OCI-LY7 (cell line): ENCODE results near the gene ADAMTS16. TPM values are rescaled to one million over a fixed set of nuclear protein-coding genes. Genes with fewer than 3 reads are reported as not detected.

ENCODE experiments used
- BruUV-seq: library from RNA; stranded (reverse); fragments of 400-500 nt; replicated peaks from 2 replicates; lab custom pipeline; 2021; lab: Mats Ljungman, UMichigan
- CTCF ChIA-PET: fragments of 300-600 bp; sonication (Branson Sonifier 250); formaldehyde crosslinking; loops from one replicate; lab custom pipeline; 2022; ENCODE audit warnings: antibody characterized with exemption; ENCODE audit not compliant: unreplicated experiment; lab: Charles Lee
- POLR2A ChIA-PET: fragments of 300-600 bp; sonication (Branson Sonifier 250); formaldehyde crosslinking; loops from one replicate; lab custom pipeline; 2022; ENCODE audit warnings: antibody characterized with exemption; lab: Charles Lee
- DNase-seq: peaks from one replicate; pipeline ENCODE4 v3.0.0-alpha.2; 2015; ENCODE audit warnings: low spot score
- H2AFZ ChIP-seq: fragments of 200-600 bp; sonication (generic), shearing (Covaris generic); 2 replicates; pipeline ENCODE4 v1.6.1; 2014; ENCODE audit warnings: mild to moderate bottlenecking, antibody characterized with exemption, low read length, moderate library complexity
- H3K27ac ChIP-seq: fragments of 200-600 bp; sonication (generic); 2 replicates; pipeline ENCODE4 v1.5.1; 2014; ENCODE audit warnings: mixed run types, low read depth, mild to moderate bottlenecking, moderate library complexity, low read length, inconsistent platforms; ENCODE audit not compliant: poor library complexity, severe bottlenecking
- H3K36me3 ChIP-seq: fragments of 200-600 bp; sonication (generic); 2 replicates; pipeline ENCODE4 v1.6.1; 2014; ENCODE audit warnings: mild to moderate bottlenecking, antibody characterized with exemption, low read length, moderate library complexity, mixed read lengths; ENCODE audit not compliant: insufficient read depth
- H3K4me1 ChIP-seq: fragments of 200-600 bp; sonication (generic); 2 replicates; pipeline ENCODE4 v1.5.1; 2014; ENCODE audit warnings: mild to moderate bottlenecking, low read length; ENCODE audit not compliant: insufficient read depth, poor library complexity, severe bottlenecking
- H3K4me2 ChIP-seq: fragments of 200-600 bp; sonication (generic); 2 replicates; pipeline ENCODE4 v1.6.1; 2014; ENCODE audit warnings: mild to moderate bottlenecking, low read length
- H3K4me3 ChIP-seq: fragments of 200-600 bp; sonication (generic); 2 replicates; pipeline ENCODE4 v1.5.1; 2014; ENCODE audit warnings: mild to moderate bottlenecking, low read depth, low read length; ENCODE audit not compliant: poor library complexity, severe bottlenecking
- H3K79me2 ChIP-seq: fragments of 200-600 bp; sonication (generic); 2 replicates; pipeline ENCODE4 v1.6.1; 2016; ENCODE audit warnings: low read depth, mild to moderate bottlenecking, low read length, moderate library complexity, mixed read lengths; ENCODE audit not compliant: insufficient read depth
- H3K9me2 ChIP-seq: fragments of 200-600 bp; sonication (generic); 2 replicates; pipeline ENCODE4 v1.6.1; 2016; ENCODE audit warnings: mild to moderate bottlenecking, low read length, mixed read lengths; ENCODE audit not compliant: insufficient read depth
- H3K9me3 ChIP-seq: fragments of 200-600 bp; sonication (generic); 2 replicates; pipeline ENCODE4 v1.6.1; 2014; ENCODE audit warnings: mild to moderate bottlenecking, mixed run types, low read length, mixed read lengths
- H4K20me1 ChIP-seq: fragments of 200-600 bp; sonication (generic); 2 replicates; pipeline ENCODE4 v1.6.1; 2014; ENCODE audit warnings: mild to moderate bottlenecking, antibody characterized with exemption, low read length, moderate library complexity, mixed read lengths; ENCODE audit not compliant: insufficient read depth
- EZH2phosphoT487 ChIP-seq: fragments of 200-600 bp; sonication (generic); IDR thresholded peaks from 2 replicates; pipeline ENCODE4 v1.6.1; 2018; ENCODE audit warnings: low read depth, borderline replicate concordance, mild to moderate bottlenecking, mixed run types, antibody characterized with exemption, low read length, moderate library complexity, mixed read lengths
- intact Hi-C: fragments of 100-400 bp; cut with micrococcal nuclease; formaldehyde crosslinking; loops from one replicate; pipeline ENCODE4 v1.10.0; 2022; ENCODE audit not compliant: unreplicated experiment
- total RNA-seq, 2 experiments: library from RNA; depleted of rRNA in 1 of 2; stranded (reverse); fragments of >200 nt in 1 of 2; shearing (Covaris generic) in 1 of 2; gene quantifications; 2 replicates each; pipeline ENCODE4 v1.2.3, GENCODE V29; 2014 to 2022
- TF ChIP-seq, protein P1 (sequence below): fragments of 200-600 bp; sonication (generic); conservative IDR thresholded peaks from 2 replicates; pipeline ENCODE4 v1.5.1; 2014; ENCODE audit warnings: mild to moderate bottlenecking, antibody characterized with exemption, low read length, moderate library complexity, mixed read lengths

The ADAMTS16 gene
- total RNA-seq, 2 experiments from 2014 or later = not detected

DNA sequence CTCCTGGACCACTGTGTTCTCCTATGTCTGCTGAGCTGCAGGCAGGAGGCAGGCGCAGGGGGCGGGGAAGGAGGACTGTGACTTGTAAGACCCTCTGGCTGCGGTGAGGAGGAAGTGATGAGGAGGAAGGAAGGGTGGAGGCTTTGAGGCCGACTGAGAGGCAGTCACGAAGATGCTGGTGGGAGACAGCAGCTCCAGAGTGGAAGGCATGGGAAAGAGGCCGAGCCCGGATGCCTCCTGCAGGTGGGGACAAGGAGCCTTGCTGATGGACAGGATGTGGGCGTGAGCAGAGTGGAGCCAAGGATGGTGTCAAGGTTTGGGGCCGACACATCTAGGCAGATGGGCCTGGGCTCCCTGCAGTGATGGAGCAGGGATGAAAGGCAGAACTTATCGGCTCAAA, 208.0 kb downstream of the ADAMTS16 start:
- intact Hi-C loops = no loop called here
- H3K9me2 ChIP-seq = no peaks in the 10 kb centered on the region
- BruUV-seq = no TSS peak
- no peak overlapping the region for H3K27ac ChIP-seq
- H3K4me3 ChIP-seq = no peak overlapping the region
- H3K9me3 ChIP-seq = no peaks in the 10 kb centered on the region
- TF ChIP-seq EZH2phosphoT487 = no peak
- TF ChIP-seq, protein P1, sequence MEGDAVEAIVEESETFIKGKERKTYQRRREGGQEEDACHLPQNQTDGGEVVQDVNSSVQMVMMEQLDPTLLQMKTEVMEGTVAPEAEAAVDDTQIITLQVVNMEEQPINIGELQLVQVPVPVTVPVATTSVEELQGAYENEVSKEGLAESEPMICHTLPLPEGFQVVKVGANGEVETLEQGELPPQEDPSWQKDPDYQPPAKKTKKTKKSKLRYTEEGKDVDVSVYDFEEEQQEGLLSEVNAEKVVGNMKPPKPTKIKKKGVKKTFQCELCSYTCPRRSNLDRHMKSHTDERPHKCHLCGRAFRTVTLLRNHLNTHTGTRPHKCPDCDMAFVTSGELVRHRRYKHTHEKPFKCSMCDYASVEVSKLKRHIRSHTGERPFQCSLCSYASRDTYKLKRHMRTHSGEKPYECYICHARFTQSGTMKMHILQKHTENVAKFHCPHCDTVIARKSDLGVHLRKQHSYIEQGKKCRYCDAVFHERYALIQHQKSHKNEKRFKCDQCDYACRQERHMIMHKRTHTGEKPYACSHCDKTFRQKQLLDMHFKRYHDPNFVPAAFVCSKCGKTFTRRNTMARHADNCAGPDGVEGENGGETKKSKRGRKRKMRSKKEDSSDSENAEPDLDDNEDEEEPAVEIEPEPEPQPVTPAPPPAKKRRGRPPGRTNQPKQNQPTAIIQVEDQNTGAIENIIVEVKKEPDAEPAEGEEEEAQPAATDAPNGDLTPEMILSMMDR = no peak
- no peak for DNase-seq
- ChIA-PET POLR2A (no interaction called here), CTCF (no interaction called here)
- no peak overlapping the region for H3K4me2 ChIP-seq
- H2AFZ ChIP-seq = no peak overlapping the region
- no peaks in the 10 kb centered on the region for H3K4me1 ChIP-seq
- H3K36me3 ChIP-seq = no peaks in the 10 kb centered on the region
- no peaks in the 10 kb centered on the region for H4K20me1 ChIP-seq
- no peaks in the 10 kb centered on the region for H3K79me2 ChIP-seq

DNA sequence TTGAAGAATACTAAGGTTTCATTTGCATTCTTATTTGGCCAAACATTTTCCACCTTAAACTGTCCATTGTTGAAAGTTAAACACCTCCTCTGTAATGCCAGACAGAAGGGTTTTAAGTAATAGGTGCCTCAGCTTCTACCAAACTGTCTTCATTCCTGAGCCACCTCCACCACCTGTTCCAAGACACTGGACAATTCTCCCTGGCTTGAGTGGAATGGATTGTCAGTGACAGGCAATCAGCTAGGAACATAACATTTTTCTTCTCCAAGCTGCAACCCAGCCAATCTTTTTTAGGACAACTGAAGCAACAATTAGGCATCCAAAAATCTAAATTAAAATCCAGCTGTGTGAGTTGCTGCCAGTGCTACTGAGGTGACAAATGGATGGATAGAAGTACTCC, 208.4 kb downstream of the ADAMTS16 start:
- Histone ChIP-seq H2AFZ (no peak overlapping the region), H3K4me2 (no peak overlapping the region), H3K36me3 (no peaks in the 10 kb centered on the region), H3K79me2 (no peaks in the 10 kb centered on the region), H3K9me2 (no peaks in the 10 kb centered on the region), H3K27ac (no peak overlapping the region), H4K20me1 (no peaks in the 10 kb centered on the region), H3K4me3 (no peak overlapping the region), H3K9me3 (no peaks in the 10 kb centered on the region), H3K4me1 (no peaks in the 10 kb centered on the region)
- TF ChIP-seq, protein P1 = no peak
- TF ChIP-seq EZH2phosphoT487 = no peak
- ChIA-PET CTCF (no interaction called here), POLR2A (no interaction called here)
- no peak for DNase-seq
- BruUV-seq = no TSS peak
- intact Hi-C loops = no loop called here

DNA sequence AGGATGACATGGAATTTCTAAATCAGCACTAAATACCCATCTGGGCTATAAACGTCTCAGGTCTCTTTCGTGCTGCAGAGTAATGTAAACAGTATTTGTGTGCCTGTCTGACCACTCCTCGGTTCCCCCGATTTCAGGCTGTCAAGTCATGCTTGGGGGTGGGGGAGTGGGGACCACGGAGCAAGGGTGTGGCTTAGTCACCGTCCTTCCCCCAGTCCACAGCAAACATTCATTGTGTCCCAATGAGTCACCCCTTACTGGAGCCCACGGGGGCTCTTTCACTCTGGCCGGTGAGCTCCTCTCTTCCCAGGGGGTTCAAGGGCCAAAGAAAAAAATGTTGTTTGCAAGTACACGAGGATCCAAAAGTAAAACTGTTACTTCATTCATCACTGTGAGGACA, 210.0 kb downstream of the ADAMTS16 start:
- Histone ChIP-seq H3K4me2 (no peak overlapping the region), H2AFZ (no peak overlapping the region), H3K9me2 (no peaks in the 10 kb centered on the region), H3K4me3 (no peak overlapping the region), H3K79me2 (no peaks in the 10 kb centered on the region), H4K20me1 (no peaks in the 10 kb centered on the region), H3K4me1 (no peaks in the 10 kb centered on the region), H3K27ac (no peak overlapping the region), H3K36me3 (no peaks in the 10 kb centered on the region), H3K9me3 (no peaks in the 10 kb centered on the region)
- DNase-seq = no peak
- TF ChIP-seq, protein P1 = no peak
- no peak for TF ChIP-seq EZH2phosphoT487
- no TSS peak for BruUV-seq
- intact Hi-C loops = no loop called here
- ChIA-PET CTCF (no interaction called here), POLR2A (no interaction called here)
